Measurements from ENCODE around the gene NXT2.

DNA sequence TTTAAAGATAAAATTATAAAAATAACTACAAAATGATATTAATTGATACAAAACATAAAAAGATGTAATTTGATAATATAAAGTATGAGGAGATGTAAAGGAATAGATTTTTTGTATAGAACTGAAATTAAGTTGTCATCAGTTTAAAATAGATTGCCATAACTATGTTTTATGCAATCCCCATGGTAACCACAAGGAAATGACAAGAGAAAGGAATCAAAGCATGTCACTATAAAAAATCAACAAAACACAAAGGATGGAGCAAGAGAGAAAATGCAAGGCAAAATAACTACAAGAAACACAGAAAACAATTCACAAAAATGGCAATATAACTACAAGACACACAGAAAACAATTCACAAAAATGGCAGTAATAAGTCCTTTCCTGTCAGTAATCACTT, 27.7 kb upstream of the NXT2 start:
- no peak for TF ChIP-seq EZH2 (IDR thresholded peaks at IDR 0.05; ENCODE audit: low read length, unreplicated experiment)
- TF ChIP-seq, protein P1, sequence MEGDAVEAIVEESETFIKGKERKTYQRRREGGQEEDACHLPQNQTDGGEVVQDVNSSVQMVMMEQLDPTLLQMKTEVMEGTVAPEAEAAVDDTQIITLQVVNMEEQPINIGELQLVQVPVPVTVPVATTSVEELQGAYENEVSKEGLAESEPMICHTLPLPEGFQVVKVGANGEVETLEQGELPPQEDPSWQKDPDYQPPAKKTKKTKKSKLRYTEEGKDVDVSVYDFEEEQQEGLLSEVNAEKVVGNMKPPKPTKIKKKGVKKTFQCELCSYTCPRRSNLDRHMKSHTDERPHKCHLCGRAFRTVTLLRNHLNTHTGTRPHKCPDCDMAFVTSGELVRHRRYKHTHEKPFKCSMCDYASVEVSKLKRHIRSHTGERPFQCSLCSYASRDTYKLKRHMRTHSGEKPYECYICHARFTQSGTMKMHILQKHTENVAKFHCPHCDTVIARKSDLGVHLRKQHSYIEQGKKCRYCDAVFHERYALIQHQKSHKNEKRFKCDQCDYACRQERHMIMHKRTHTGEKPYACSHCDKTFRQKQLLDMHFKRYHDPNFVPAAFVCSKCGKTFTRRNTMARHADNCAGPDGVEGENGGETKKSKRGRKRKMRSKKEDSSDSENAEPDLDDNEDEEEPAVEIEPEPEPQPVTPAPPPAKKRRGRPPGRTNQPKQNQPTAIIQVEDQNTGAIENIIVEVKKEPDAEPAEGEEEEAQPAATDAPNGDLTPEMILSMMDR (conservative IDR thresholded peaks at IDR 0.05; ENCODE audit: low read depth, low read length): no peak
- TF ChIP-seq EZH2phosphoT487 (IDR thresholded peaks at IDR 0.05; ENCODE audit: borderline replicate concordance, low read length): no peak

Measured in PC-3 (cell line).